ENCODE measurements around the gene NUDT19.
"Not testable (repeated sequence)": the region's sequence is repeated elsewhere in the genome, so short reads cannot be mapped to it uniquely, and the experiment has no call there.

The NUDT19 gene

GRCh38 chr19:32691291-32691951, at the start of gene NUDT19:
TSS of gene NUDT19 (plus strand) at chr19:32691821. CDS start at chr19:32691961, 140 bp downstream.
- Histone ChIP-seq H2AFZ (ENCODE audit: low read length, unreplicated experiment) (peak within 1 kb of the TSS; percentile 74), H3K79me2 (ENCODE audit: control insufficient read depth, insufficient read depth, low read length, unreplicated experiment) (peaks cover 39% of the 10 kb centered on the region), H3K27me3 (ENCODE audit: insufficient read depth, low read length) (no peaks in the 10 kb centered on the region), H3K4me3 (ENCODE audit: low read depth, low read length) (peak within 1 kb of the TSS; percentile 86), H3K4me1 (ENCODE audit: control insufficient read depth, insufficient read depth, low read length, unreplicated experiment) (peaks cover 14% of the 10 kb centered on the region), H3K36me3 (ENCODE audit: insufficient read depth, low read length) (no peaks in the 10 kb centered on the region), H3K27ac (ENCODE audit: low read depth, low read length) (peak within 1 kb of the TSS; percentile 53; the same call in 1 of the 2 replicates)

GRCh38 chr19:32642771-32643170, 48.9 kb upstream of the NUDT19 start:
- no peaks in the 10 kb centered on the region for H3K4me1 ChIP-seq (ENCODE audit: control insufficient read depth, insufficient read depth, low read length, unreplicated experiment)
- H3K4me3 ChIP-seq (ENCODE audit: low read depth, low read length) = no peak overlapping the region
- no peak overlapping the region for H2AFZ ChIP-seq (ENCODE audit: low read length, unreplicated experiment)
- no peaks in the 10 kb centered on the region for H3K79me2 ChIP-seq (ENCODE audit: control insufficient read depth, insufficient read depth, low read length, unreplicated experiment)
- no peaks in the 10 kb centered on the region for H3K27me3 ChIP-seq (ENCODE audit: insufficient read depth, low read length)
- no peaks in the 10 kb centered on the region for H3K36me3 ChIP-seq (ENCODE audit: insufficient read depth, low read length)
- H3K27ac ChIP-seq (ENCODE audit: low read depth, low read length) = no peak overlapping the region

- H3K27me3 ChIP-seq (ENCODE audit: insufficient read depth, low read length) = no peaks in the 10 kb centered on the region
- no peak overlapping the region for H3K27ac ChIP-seq (ENCODE audit: low read depth, low read length)
- H3K36me3 ChIP-seq (ENCODE audit: insufficient read depth, low read length) = no peaks in the 10 kb centered on the region
These were observed 45.1 kb upstream of the NUDT19 start for GRCh38 chr19:32646556-32646955.

GRCh38 chr19:32647361-32647760, 44.3 kb upstream of the NUDT19 start:
- H3K27me3 ChIP-seq (ENCODE audit: insufficient read depth, low read length) = no peaks in the 10 kb centered on the region
- no peak overlapping the region for H2AFZ ChIP-seq (ENCODE audit: low read length, unreplicated experiment)
- no peak overlapping the region for H3K4me3 ChIP-seq (ENCODE audit: low read depth, low read length)
- H3K36me3 ChIP-seq (ENCODE audit: insufficient read depth, low read length) = no peaks in the 10 kb centered on the region
- H3K79me2 ChIP-seq (ENCODE audit: control insufficient read depth, insufficient read depth, low read length, unreplicated experiment) = no peaks in the 10 kb centered on the region
- no peak overlapping the region for H3K27ac ChIP-seq (ENCODE audit: low read depth, low read length)
- no peaks in the 10 kb centered on the region for H3K4me1 ChIP-seq (ENCODE audit: control insufficient read depth, insufficient read depth, low read length, unreplicated experiment)

More at GRCh38 chr19:32646556-32646955, 45.1 kb upstream of the NUDT19 start:
- Histone ChIP-seq H3K79me2 (ENCODE audit: control insufficient read depth, insufficient read depth, low read length, unreplicated experiment) (no peaks in the 10 kb centered on the region), H3K4me1 (ENCODE audit: control insufficient read depth, insufficient read depth, low read length, unreplicated experiment) (no peaks in the 10 kb centered on the region), H3K4me3 (ENCODE audit: low read depth, low read length) (no peak overlapping the region), H2AFZ (ENCODE audit: low read length, unreplicated experiment) (no peak overlapping the region)

GRCh38 chr19:32649751-32650150, 41.9 kb upstream of the NUDT19 start:
- H2AFZ ChIP-seq (ENCODE audit: low read length, unreplicated experiment) = no peak overlapping the region
- H3K27me3 ChIP-seq (ENCODE audit: insufficient read depth, low read length) = no peaks in the 10 kb centered on the region
- no peaks in the 10 kb centered on the region for H3K4me1 ChIP-seq (ENCODE audit: control insufficient read depth, insufficient read depth, low read length, unreplicated experiment)
- no peak overlapping the region for H3K27ac ChIP-seq (ENCODE audit: low read depth, low read length)
- no peaks in the 10 kb centered on the region for H3K79me2 ChIP-seq (ENCODE audit: control insufficient read depth, insufficient read depth, low read length, unreplicated experiment)
- no peaks in the 10 kb centered on the region for H3K36me3 ChIP-seq (ENCODE audit: insufficient read depth, low read length)
- H3K4me3 ChIP-seq (ENCODE audit: low read depth, low read length) = no peak overlapping the region

GRCh38 chr19:32650671-32651070, 41.0 kb upstream of the NUDT19 start:
- Histone ChIP-seq H3K4me1 (ENCODE audit: control insufficient read depth, insufficient read depth, low read length, unreplicated experiment) (no peaks in the 10 kb centered on the region), H3K27me3 (ENCODE audit: insufficient read depth, low read length) (no peaks in the 10 kb centered on the region), H3K36me3 (ENCODE audit: insufficient read depth, low read length) (no peaks in the 10 kb centered on the region), H2AFZ (ENCODE audit: low read length, unreplicated experiment) (no peak overlapping the region), H3K4me3 (ENCODE audit: low read depth, low read length) (no peak overlapping the region), H3K79me2 (ENCODE audit: control insufficient read depth, insufficient read depth, low read length, unreplicated experiment) (no peaks in the 10 kb centered on the region), H3K27ac (ENCODE audit: low read depth, low read length) (no peak overlapping the region)

- no peaks in the 10 kb centered on the region for H3K4me1 ChIP-seq (ENCODE audit: control insufficient read depth, insufficient read depth, low read length, unreplicated experiment)
- no peak overlapping the region for H2AFZ ChIP-seq (ENCODE audit: low read length, unreplicated experiment)
- H3K27ac ChIP-seq (ENCODE audit: low read depth, low read length) = no peak overlapping the region
- no peaks in the 10 kb centered on the region for H3K79me2 ChIP-seq (ENCODE audit: control insufficient read depth, insufficient read depth, low read length, unreplicated experiment)
- H3K36me3 ChIP-seq (ENCODE audit: insufficient read depth, low read length) = no peaks in the 10 kb centered on the region
- no peak overlapping the region for H3K4me3 ChIP-seq (ENCODE audit: low read depth, low read length)
- H3K27me3 ChIP-seq (ENCODE audit: insufficient read depth, low read length) = no peaks in the 10 kb centered on the region
These were observed 39.9 kb upstream of the NUDT19 start for GRCh38 chr19:32651729-32652140.

- not testable (repeated sequence) for H3K79me2 ChIP-seq (ENCODE audit: control insufficient read depth, insufficient read depth, low read length, unreplicated experiment); H3K27me3 ChIP-seq (ENCODE audit: insufficient read depth, low read length); H3K4me3 ChIP-seq (ENCODE audit: low read depth, low read length); H3K27ac ChIP-seq (ENCODE audit: low read depth, low read length); H3K36me3 ChIP-seq (ENCODE audit: insufficient read depth, low read length); H3K4me1 ChIP-seq (ENCODE audit: control insufficient read depth, insufficient read depth, low read length, unreplicated experiment); H2AFZ ChIP-seq (ENCODE audit: low read length, unreplicated experiment)
These were observed 39.3 kb upstream of the NUDT19 start for GRCh38 chr19:32652331-32652730.

GRCh38 chr19:32652894-32653598, 38.6 kb upstream of the NUDT19 start:
- Histone ChIP-seq H2AFZ (ENCODE audit: low read length, unreplicated experiment) (no peak overlapping the region), H3K36me3 (ENCODE audit: insufficient read depth, low read length) (no peaks in the 10 kb centered on the region), H3K27me3 (ENCODE audit: insufficient read depth, low read length) (no peaks in the 10 kb centered on the region), H3K4me1 (ENCODE audit: control insufficient read depth, insufficient read depth, low read length, unreplicated experiment) (no peaks in the 10 kb centered on the region), H3K27ac (ENCODE audit: low read depth, low read length) (no peak overlapping the region), H3K79me2 (ENCODE audit: control insufficient read depth, insufficient read depth, low read length, unreplicated experiment) (no peaks in the 10 kb centered on the region), H3K4me3 (ENCODE audit: low read depth, low read length) (no peak overlapping the region)

GRCh38 chr19:32653599-32653915, 38.1 kb upstream of the NUDT19 start:
- no peaks in the 10 kb centered on the region for H3K27me3 ChIP-seq (ENCODE audit: insufficient read depth, low read length)
- no peak overlapping the region for H3K4me3 ChIP-seq (ENCODE audit: low read depth, low read length)
- no peaks in the 10 kb centered on the region for H3K36me3 ChIP-seq (ENCODE audit: insufficient read depth, low read length)
- no peaks in the 10 kb centered on the region for H3K4me1 ChIP-seq (ENCODE audit: control insufficient read depth, insufficient read depth, low read length, unreplicated experiment)
- no peak overlapping the region for H3K27ac ChIP-seq (ENCODE audit: low read depth, low read length)
- H2AFZ ChIP-seq (ENCODE audit: low read length, unreplicated experiment) = no peak overlapping the region
- no peaks in the 10 kb centered on the region for H3K79me2 ChIP-seq (ENCODE audit: control insufficient read depth, insufficient read depth, low read length, unreplicated experiment)

- not testable (repeated sequence) for H3K79me2 ChIP-seq (ENCODE audit: control insufficient read depth, insufficient read depth, low read length, unreplicated experiment); H3K4me3 ChIP-seq (ENCODE audit: low read depth, low read length); H3K36me3 ChIP-seq (ENCODE audit: insufficient read depth, low read length); H3K4me1 ChIP-seq (ENCODE audit: control insufficient read depth, insufficient read depth, low read length, unreplicated experiment); H3K27ac ChIP-seq (ENCODE audit: low read depth, low read length); H3K27me3 ChIP-seq (ENCODE audit: insufficient read depth, low read length); H2AFZ ChIP-seq (ENCODE audit: low read length, unreplicated experiment)
These were observed 35.2 kb upstream of the NUDT19 start for GRCh38 chr19:32656379-32656778.
